Cardiac fibroblast (primary cell): ENCODE results near the gene GRB7.

Experiments used
- DNase-seq, 2 donors: peaks; one replicate each; pipeline versions ENCODE4 v3.0.0 to v3.0.0-alpha.2; 2010; ENCODE audit warnings: low read depth in 2 of 2
- H3K4me3 ChIP-seq, 2 donors: replicated peaks in 1 of 2; 1 replicate in 1 of 2; 2 replicates in 1 of 2; pipeline ENCODE4 v1.5.1; 2011; ENCODE audit warnings: low read depth in 2 of 2, low read length in 2 of 2, mild to moderate bottlenecking in 2 of 2, moderate library complexity in 1 of 2
- CTCF ChIP-seq: IDR thresholded peaks from one replicate; pipeline ENCODE4 v1.5.1; 2011; ENCODE audit warnings: low read depth, mild to moderate bottlenecking, low read length, inconsistent platforms

The GRB7 gene

DNA sequence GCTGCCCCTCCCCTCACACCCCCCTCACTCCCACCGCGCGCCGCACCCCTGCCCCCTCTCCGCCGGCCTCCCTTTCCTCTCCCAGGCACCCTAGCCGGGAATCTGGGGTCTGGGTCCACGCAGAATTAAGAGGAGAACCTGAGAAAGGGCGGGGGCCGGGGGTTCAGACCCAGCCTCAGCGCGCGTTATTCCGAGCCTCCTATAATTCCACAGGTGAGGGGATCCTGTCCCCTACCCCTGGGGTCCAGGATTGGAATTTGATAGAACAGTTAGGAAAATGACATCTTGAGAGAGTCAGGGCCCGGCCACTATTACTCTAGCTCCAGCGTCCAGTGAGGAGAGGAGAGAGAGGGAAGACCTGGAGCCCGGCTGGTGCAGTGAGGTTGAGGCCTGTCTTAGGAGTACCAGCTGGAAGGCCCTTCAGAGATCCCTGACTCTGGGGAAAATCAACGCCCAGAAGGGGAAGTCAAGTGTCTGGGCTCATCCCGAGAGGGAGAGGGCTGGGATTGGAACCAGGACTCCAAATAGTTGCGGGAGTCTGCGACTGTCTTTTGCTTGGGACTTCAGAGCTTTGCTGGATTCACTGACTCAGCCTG is 17.3 kb downstream of the GRB7 start:
- TF ChIP-seq CTCF, result no peak
- DNase-seq, result peak in 1 of 2 donors; percentile 12

DNA sequence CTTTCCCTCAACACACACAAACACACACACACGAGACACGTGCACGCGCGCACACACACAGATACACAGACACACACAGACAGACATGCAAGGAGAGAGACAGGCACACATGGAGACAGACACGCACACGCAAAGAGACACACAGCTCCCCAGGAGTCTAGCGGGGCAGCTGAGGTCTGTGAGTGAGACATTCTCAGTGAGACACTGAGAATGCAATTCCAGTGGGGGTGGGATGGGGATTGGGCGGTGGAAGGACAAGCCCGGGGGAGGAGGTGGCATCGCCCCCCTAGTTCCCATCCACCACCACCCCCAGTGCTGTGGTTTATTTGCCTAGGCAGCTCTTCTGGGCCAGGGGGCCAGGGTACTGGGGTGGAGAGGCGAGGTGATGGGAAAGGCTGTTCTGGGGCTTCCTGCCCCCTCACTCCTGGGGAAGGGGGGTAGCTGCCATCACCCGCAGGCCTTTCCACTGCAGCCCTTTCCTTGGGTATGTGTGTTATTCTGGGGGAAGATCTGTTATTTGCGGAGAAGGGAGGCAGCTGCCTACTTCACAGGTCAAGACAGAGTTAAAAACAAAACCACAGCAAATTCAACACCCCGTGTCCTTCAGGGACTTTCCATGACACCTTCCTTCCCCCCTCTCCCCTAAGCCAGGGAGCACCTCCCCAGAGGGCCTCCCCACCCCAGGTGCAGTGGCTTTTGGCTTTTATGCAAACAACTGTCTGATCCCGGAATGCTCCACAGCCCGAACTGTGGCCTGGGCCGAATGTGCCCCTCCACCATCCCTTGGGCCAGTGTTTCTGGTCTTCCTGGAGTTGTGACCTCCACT is 18.0 kb downstream of the GRB7 start:
- H3K4me3 ChIP-seq, result no peak overlapping the region

More for the DNA sequence above, 17.3 kb downstream of the GRB7 start:
- peak overlapping the region; percentile 63 for H3K4me3 ChIP-seq

GRCh38 chr17:39756380-39757079 is 18.8 kb downstream of the GRB7 start:
- no peak for DNase-seq
- no peak for TF ChIP-seq CTCF

More for the DNA sequence above, 18.0 kb downstream of the GRB7 start:
- no peak for TF ChIP-seq CTCF
- no peak for DNase-seq

DNA sequence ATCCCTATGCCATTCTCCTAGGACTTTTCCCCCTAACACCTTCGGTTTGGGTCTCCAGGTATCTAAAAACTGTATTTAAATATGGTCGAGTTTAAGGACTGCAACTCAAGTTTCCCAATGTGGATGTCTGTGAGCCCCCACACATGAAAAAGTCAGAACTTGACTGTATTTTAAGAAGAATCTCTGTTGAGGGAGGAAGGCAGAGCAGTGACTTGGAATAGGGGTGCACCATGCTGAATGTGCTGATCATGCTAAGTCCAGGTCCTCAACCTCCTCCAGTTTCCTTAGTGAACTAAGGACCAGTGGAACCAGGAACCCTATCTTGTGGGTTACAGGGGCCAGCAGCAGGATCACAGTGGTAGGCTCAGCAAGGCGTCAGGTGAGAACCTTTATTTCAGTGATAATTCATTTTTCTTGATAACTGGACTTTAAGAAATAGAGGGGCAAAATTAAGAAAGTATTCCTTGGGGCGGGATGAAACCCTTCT is 19.5 kb downstream of the GRB7 start:
- no peak for TF ChIP-seq CTCF
- no peak for DNase-seq
- no peak overlapping the region for H3K4me3 ChIP-seq

More at GRCh38 chr17:39756380-39757079, 18.8 kb downstream of the GRB7 start:
- H3K4me3 ChIP-seq, result no peak overlapping the region

GRCh38 chr17:39757931-39758873 is 20.5 kb downstream of the GRB7 start:
- no peak for TF ChIP-seq CTCF
- no peak overlapping the region for H3K4me3 ChIP-seq
- DNase-seq, result no peak

DNA sequence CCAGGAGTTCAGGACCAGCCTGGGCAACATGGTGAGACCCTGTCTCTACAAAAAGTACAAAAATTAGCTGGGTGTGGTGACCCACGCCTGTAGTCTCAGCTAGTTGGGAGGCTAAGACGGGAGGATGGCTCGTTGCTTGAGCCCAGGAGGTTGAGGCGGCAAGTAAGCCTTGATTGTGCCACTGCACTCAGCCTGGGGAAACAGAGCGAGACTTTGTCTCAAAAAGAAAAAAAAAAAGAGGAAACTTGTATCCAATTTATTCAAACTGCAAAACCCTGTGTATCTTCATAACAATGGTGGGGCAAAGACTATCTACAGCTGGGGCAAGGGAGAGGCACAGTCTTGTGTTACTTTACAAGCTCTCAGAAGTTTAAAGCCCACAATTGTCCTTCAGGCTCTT is 21.5 kb downstream of the GRB7 start:
- no peak overlapping the region for H3K4me3 ChIP-seq
- TF ChIP-seq CTCF, result no peak

More for the DNA sequence above, 21.5 kb downstream of the GRB7 start:
- DNase-seq, result no peak
